Keratinocyte (primary cell): Measurements from ENCODE around the gene EXOC8. TPM values are rescaled to one million over a fixed set of nuclear protein-coding genes. Genes with fewer than 3 reads are reported as not detected.

Experiments used
- DNase-seq: peaks from one replicate; pipeline ENCODE4 v3.0.0-alpha.2; 2011; ENCODE audit warnings: low read depth, missing footprints, low spot score
- FAIRE-seq: peaks from 2 replicates; lab custom pipeline; 2011; peaks lifted over from hg19 to GRCh38; lab: Jason Lieb, UNC
- H2AFZ ChIP-seq: 2 replicates; pipeline ENCODE4 v1.6.0; 2012; ENCODE audit warnings: low read length, control low read depth, inconsistent platforms; ENCODE audit not compliant: control insufficient read depth
- H3K27ac ChIP-seq: 2 replicates; pipeline ENCODE4 v1.5.1; 2011; ENCODE audit warnings: low read length; ENCODE audit not compliant: control insufficient read depth, insufficient read depth
- H3K27me3 ChIP-seq: 3 replicates; pipeline ENCODE4 v1.6.0; 2011; ENCODE audit warnings: low read length; ENCODE audit not compliant: control insufficient read depth, insufficient read depth; ENCODE audit errors: extremely low read depth
- H3K36me3 ChIP-seq, 2 experiments: 2 replicates in 1 of 2; 3 replicates in 1 of 2; pipeline ENCODE4 v1.5.1; 2011; ENCODE audit warnings: low read length in 2 of 2, mild to moderate bottlenecking in 1 of 2; ENCODE audit not compliant: control insufficient read depth in 2 of 2, insufficient read depth in 2 of 2; ENCODE audit errors: extremely low read depth in 1 of 2
- H3K4me1 ChIP-seq: 3 replicates; pipeline ENCODE4 v1.5.1; 2011; ENCODE audit warnings: low read length; ENCODE audit not compliant: control insufficient read depth, insufficient read depth; ENCODE audit errors: extremely low read depth
- H3K4me2 ChIP-seq: 3 replicates; pipeline ENCODE4 v1.6.0; 2011; ENCODE audit warnings: low read depth, low read length; ENCODE audit not compliant: control insufficient read depth, insufficient read depth; ENCODE audit errors: extremely low read depth
- H3K4me3 ChIP-seq, 3 experiments: fragments of 200-600 bp in 1 of 3; sonication (generic) in 1 of 3; 2 replicates in 2 of 3; 3 replicates in 1 of 3; pipeline ENCODE4 v1.5.1; 2011 to 2016; ENCODE audit warnings: low read length in 3 of 3, mild to moderate bottlenecking in 3 of 3, control low read depth in 2 of 3, inconsistent platforms in 1 of 3, low read depth in 1 of 3, mixed read lengths in 1 of 3, mixed run types in 1 of 3, moderate library complexity in 1 of 3; ENCODE audit not compliant: control insufficient read depth in 2 of 3, insufficient read depth in 2 of 3; ENCODE audit errors: extremely low read depth in 1 of 3
- H3K79me2 ChIP-seq: 2 replicates; pipeline ENCODE4 v1.6.0; 2012; ENCODE audit warnings: low read length; ENCODE audit not compliant: control insufficient read depth, insufficient read depth
- H3K9ac ChIP-seq: 3 replicates; pipeline ENCODE4 v1.6.0; 2011; ENCODE audit warnings: low read length; ENCODE audit not compliant: control insufficient read depth, insufficient read depth; ENCODE audit errors: extremely low read depth
- H3K9me1 ChIP-seq: 3 replicates; pipeline ENCODE4 v1.6.0; 2011; ENCODE audit warnings: low read length; ENCODE audit not compliant: control insufficient read depth, insufficient read depth; ENCODE audit errors: extremely low read depth
- H3K9me3 ChIP-seq: 2 replicates; pipeline ENCODE4 v1.5.1; 2012; ENCODE audit warnings: low read depth, low read length; ENCODE audit not compliant: control insufficient read depth
- H4K20me1 ChIP-seq: 3 replicates; pipeline ENCODE4 v1.6.0; 2011; ENCODE audit warnings: low read length; ENCODE audit not compliant: control insufficient read depth, insufficient read depth; ENCODE audit errors: extremely low read depth
- EZH2 ChIP-seq: IDR thresholded peaks from one replicate; pipeline ENCODE4 v1.6.1; 2012; ENCODE audit warnings: inconsistent platforms, mild to moderate bottlenecking, low read length, moderate library complexity
- dilution Hi-C: fragments of 300-500 bp; cut with MboI; formaldehyde crosslinking; loops from one replicate; pipeline ENCODE4 v1.7.0; 2020; ENCODE audit warnings: low sequenced_read_pairs; ENCODE audit not compliant: extremely low pct_ligation_motif_present
- polyA plus RNA-seq, 5 experiments: library from polyadenylated mRNA; depleted of rRNA in 3 of 5; stranded (reverse) in 3 of 5; stranded (forward) in 1 of 5; unstranded in 1 of 5; fragments of >200 nt; gene quantifications; 1 replicate in 1 of 5; 2 replicates in 3 of 5; 3 replicates in 1 of 5; pipeline versions ENCODE4 v1.2.1 to v1.2.3, GENCODE V29; 2011 to 2012; ENCODE audit warnings: missing spikeins in 2 of 5, low read depth in 1 of 5, low replicate concordance in 1 of 5
- TF ChIP-seq, protein P1 (sequence below), 3 experiments: IDR thresholded peaks in 1 of 3; conservative IDR thresholded peaks in 1 of 3; optimal IDR thresholded peaks in 1 of 3; 2 replicates in 2 of 3; 3 replicates in 1 of 3; pipeline versions ENCODE3 to v1.5.1; 2011; ENCODE audit warnings: low read length in 3 of 3, mild to moderate bottlenecking in 3 of 3, moderate library complexity in 2 of 3, control low read depth in 1 of 3, inconsistent platforms in 1 of 3; ENCODE audit not compliant: insufficient read depth in 2 of 3; ENCODE audit errors: extremely low read depth in 1 of 3

The EXOC8 gene
- polyA plus RNA-seq, 1 donor (not counting 4 experiments of a cell fraction or from before 2014, with no cell fraction given) = 6.9 TPM

DNA sequence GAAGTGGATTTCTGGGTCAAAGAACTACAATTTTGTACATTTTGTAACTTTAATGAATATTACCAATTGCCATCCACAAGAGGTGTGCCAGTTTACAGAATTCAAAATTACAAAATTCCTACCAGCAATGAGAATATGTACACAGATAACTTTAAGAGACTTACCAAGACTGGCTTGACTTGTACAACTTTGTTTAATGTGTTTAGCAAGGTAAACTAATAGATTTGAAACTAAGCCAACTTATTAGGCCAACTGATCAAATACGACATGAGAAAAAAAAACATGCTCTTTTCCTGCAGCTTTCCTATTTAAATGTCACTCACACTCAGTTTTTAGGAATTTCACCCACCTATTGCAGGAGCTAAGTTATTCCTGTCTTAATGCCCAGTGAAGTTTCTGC lies 11.4 kb downstream of the EXOC8 start:
- H3K36me3 ChIP-seq = no peaks in the 10 kb centered on the region
- no peak overlapping the region for H3K9ac ChIP-seq
- H3K27me3 ChIP-seq = no peaks in the 10 kb centered on the region
- no peak overlapping the region for H3K27ac ChIP-seq
- H2AFZ ChIP-seq = no peak overlapping the region
- no peak overlapping the region for H3K4me3 ChIP-seq
- no peaks in the 10 kb centered on the region for H3K9me1 ChIP-seq
- TF ChIP-seq EZH2 = no peak
- TF ChIP-seq, protein P1, sequence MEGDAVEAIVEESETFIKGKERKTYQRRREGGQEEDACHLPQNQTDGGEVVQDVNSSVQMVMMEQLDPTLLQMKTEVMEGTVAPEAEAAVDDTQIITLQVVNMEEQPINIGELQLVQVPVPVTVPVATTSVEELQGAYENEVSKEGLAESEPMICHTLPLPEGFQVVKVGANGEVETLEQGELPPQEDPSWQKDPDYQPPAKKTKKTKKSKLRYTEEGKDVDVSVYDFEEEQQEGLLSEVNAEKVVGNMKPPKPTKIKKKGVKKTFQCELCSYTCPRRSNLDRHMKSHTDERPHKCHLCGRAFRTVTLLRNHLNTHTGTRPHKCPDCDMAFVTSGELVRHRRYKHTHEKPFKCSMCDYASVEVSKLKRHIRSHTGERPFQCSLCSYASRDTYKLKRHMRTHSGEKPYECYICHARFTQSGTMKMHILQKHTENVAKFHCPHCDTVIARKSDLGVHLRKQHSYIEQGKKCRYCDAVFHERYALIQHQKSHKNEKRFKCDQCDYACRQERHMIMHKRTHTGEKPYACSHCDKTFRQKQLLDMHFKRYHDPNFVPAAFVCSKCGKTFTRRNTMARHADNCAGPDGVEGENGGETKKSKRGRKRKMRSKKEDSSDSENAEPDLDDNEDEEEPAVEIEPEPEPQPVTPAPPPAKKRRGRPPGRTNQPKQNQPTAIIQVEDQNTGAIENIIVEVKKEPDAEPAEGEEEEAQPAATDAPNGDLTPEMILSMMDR (optimal IDR thresholded peaks at IDR 0.05 in 1 of 3, IDR thresholded peaks at IDR 0.05 in 1 of 3, conservative IDR thresholded peaks at IDR 0.05 in 1 of 3; ENCODE audit: extremely low read depth in 1 of 3, insufficient read depth in 2 of 3, low read length in 3 of 3) = no peak
- dilution Hi-C loops = no loop called here
- no peaks in the 10 kb centered on the region for H3K4me1 ChIP-seq
- H4K20me1 ChIP-seq = no peaks in the 10 kb centered on the region
- H3K79me2 ChIP-seq = no peaks in the 10 kb centered on the region
- no peak overlapping the region for H3K4me2 ChIP-seq
- no peaks in the 10 kb centered on the region for H3K9me3 ChIP-seq
- FAIRE-seq = no peak
- DNase-seq = no peak

- Histone ChIP-seq H3K4me2 (no peak overlapping the region), H3K9me3 (no peaks in the 10 kb centered on the region), H3K9ac (no peak overlapping the region), H2AFZ (no peak overlapping the region), H4K20me1 (no peaks in the 10 kb centered on the region), H3K79me2 (no peaks in the 10 kb centered on the region), H3K9me1 (no peaks in the 10 kb centered on the region), H3K27me3 (no peaks in the 10 kb centered on the region), H3K4me1 (no peaks in the 10 kb centered on the region), H3K4me3 (no peak overlapping the region), H3K36me3 (no peaks in the 10 kb centered on the region), H3K27ac (no peak overlapping the region)
- no peak for DNase-seq
- no peak for FAIRE-seq
- no peak for TF ChIP-seq EZH2
- TF ChIP-seq, protein P1 (optimal IDR thresholded peaks at IDR 0.05 in 1 of 3, IDR thresholded peaks at IDR 0.05 in 1 of 3, conservative IDR thresholded peaks at IDR 0.05 in 1 of 3; ENCODE audit: extremely low read depth in 1 of 3, insufficient read depth in 2 of 3, low read length in 3 of 3) = no peak
- dilution Hi-C loops = no loop called here
Measured at GRCh38 chr1:231324660-231325059, 13.0 kb downstream of the EXOC8 start.
